Measurements from ENCODE around the gene ATXN7L3. TPM values are rescaled to one million over a fixed set of nuclear protein-coding genes. Genes with fewer than 3 reads are reported as not detected.
A peak's percentile ranks its signal among the peaks of the same experiment; 100 is the strongest.

Gene ATXN7L3
- total and polyA plus RNA-seq, 9 of the 15 experiments (the other 6 are each of a cell fraction or from before 2014, with no cell fraction given), result 0.62 to 66.1 (median 33.2) TPM

DNA sequence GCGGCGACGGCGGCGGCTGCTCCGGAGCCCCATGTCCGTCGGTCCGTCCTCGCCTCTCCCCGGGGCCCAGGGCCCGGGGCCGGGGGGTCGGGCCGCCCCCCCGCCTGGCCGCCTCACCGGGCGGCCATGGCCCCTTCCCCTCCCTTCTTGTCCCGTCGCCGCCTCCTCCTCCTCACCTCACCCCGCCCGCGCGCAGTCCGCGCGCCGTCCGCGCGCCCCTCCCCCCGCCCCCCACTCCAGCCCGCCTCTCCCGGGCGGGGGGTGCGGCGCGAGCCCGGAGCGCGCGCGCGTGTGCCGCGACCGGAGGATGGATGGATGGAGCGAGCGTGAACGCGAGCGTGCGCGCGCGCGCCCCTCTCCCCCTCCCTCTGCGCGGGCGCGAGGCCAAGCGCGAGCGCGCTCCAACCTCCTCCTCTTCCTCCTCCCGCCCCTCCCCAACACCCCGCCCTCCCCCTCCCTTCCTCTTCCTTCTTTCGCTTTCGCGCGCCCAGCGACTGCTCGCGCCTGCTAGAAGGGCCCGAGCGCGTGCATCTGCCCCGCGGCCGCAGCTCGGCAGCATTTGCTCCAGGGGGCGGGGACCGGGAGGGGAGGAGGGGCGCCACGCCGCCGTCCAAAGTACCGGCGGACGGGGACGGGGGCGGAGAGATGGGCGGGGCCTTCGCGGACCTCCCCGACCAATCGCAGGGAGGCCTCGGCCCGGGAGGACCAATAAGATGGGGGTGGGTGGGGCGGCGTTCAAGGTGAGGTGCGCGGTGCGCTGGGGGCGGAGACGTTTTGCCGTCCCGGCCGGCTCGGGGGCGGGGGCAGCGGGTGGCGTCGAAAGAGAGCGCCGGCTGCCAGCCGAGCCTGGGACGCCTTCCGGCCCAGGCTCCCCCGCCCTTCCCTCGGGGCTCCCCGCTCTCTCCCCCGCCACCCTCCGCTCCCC, at the start of gene ATXN7L3 (continued):
- TF ChIP-seq, protein P1, sequence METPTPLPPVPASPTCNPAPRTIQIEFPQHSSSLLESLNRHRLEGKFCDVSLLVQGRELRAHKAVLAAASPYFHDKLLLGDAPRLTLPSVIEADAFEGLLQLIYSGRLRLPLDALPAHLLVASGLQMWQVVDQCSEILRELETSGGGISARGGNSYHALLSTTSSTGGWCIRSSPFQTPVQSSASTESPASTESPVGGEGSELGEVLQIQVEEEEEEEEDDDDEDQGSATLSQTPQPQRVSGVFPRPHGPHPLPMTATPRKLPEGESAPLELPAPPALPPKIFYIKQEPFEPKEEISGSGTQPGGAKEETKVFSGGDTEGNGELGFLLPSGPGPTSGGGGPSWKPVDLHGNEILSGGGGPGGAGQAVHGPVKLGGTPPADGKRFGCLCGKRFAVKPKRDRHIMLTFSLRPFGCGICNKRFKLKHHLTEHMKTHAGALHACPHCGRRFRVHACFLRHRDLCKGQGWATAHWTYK (CRISPR knock-in tag; IDR thresholded peaks at IDR 0.05), result no peak
- TF ChIP-seq ZNF311 (CRISPR knock-in tag; IDR thresholded peaks at IDR 0.05) (no peak), ELF4 (CRISPR knock-in tag; IDR thresholded peaks at IDR 0.05) (no peak), SIRT6 (IDR thresholded peaks at IDR 0.05; ENCODE audit: low read depth, low read length) (no peak), ETS2 (tag; IDR thresholded peaks at IDR 0.05; ENCODE audit: borderline replicate concordance, poor library complexity, severe bottlenecking) (no peak), KHSRP (IDR thresholded peaks at IDR 0.05) (no peak), ZNF668 (CRISPR knock-in tag; IDR thresholded peaks at IDR 0.05) (no peak), KAT2B (IDR thresholded peaks at IDR 0.05; ENCODE audit: low read depth, low read length) (no peak), ERF (CRISPR knock-in tag; IDR thresholded peaks at IDR 0.05) (no peak), HOXB6 (CRISPR knock-in tag; IDR thresholded peaks at IDR 0.05; ENCODE audit: borderline replicate concordance) (no peak), CEBPG (CRISPR knock-in tag; IDR thresholded peaks at IDR 0.05) (no peak), CEBPG (tag; conservative IDR thresholded peaks at IDR 0.05 in 1 of 2, IDR thresholded peaks at IDR 0.05 in 1 of 2) (no peak), ZNF584 (CRISPR knock-in tag; IDR thresholded peaks at IDR 0.05; ENCODE audit: low read depth) (peak; percentile 43; the same call in 1 of the 2 replicates), CAMTA2 (CRISPR knock-in tag; conservative IDR thresholded peaks at IDR 0.05) (no peak), CHD1 (IDR thresholded peaks at IDR 0.05; ENCODE audit: low read length) (no peak), OTX1 (CRISPR knock-in tag; IDR thresholded peaks at IDR 0.05) (no peak), ZKSCAN1 (IDR thresholded peaks at IDR 0.05; ENCODE audit: low read depth, low read length) (no peak), PURB (CRISPR knock-in tag; IDR thresholded peaks at IDR 0.05; ENCODE audit: low read depth) (no peak), ZKSCAN8 (CRISPR knock-in tag; IDR thresholded peaks at IDR 0.05) (no peak), HDAC2 (IDR thresholded peaks at IDR 0.05) (no peak), SRSF3 (IDR thresholded peaks at IDR 0.05; ENCODE audit: insufficient read depth, low read length) (no peak), ZBTB7A (IDR thresholded peaks at IDR 0.05; ENCODE audit: borderline replicate concordance, control insufficient read depth, low read depth, low read length) (peak; percentile 79; the same call in 1 of the 2 replicates), ZNF696 (CRISPR knock-in tag; conservative IDR thresholded peaks at IDR 0.05) (no peak)
- TF ChIP-seq, protein P2, sequence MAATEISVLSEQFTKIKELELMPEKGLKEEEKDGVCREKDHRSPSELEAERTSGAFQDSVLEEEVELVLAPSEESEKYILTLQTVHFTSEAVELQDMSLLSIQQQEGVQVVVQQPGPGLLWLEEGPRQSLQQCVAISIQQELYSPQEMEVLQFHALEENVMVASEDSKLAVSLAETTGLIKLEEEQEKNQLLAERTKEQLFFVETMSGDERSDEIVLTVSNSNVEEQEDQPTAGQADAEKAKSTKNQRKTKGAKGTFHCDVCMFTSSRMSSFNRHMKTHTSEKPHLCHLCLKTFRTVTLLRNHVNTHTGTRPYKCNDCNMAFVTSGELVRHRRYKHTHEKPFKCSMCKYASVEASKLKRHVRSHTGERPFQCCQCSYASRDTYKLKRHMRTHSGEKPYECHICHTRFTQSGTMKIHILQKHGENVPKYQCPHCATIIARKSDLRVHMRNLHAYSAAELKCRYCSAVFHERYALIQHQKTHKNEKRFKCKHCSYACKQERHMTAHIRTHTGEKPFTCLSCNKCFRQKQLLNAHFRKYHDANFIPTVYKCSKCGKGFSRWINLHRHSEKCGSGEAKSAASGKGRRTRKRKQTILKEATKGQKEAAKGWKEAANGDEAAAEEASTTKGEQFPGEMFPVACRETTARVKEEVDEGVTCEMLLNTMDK (IDR thresholded peaks at IDR 0.05; ENCODE audit: borderline replicate concordance, insufficient read depth, low read depth, low read length, poor library complexity, severe bottlenecking), result no peak
- TF ChIP-seq, protein P3, sequence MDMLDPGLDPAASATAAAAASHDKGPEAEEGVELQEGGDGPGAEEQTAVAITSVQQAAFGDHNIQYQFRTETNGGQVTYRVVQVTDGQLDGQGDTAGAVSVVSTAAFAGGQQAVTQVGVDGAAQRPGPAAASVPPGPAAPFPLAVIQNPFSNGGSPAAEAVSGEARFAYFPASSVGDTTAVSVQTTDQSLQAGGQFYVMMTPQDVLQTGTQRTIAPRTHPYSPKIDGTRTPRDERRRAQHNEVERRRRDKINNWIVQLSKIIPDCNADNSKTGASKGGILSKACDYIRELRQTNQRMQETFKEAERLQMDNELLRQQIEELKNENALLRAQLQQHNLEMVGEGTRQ (CRISPR knock-in tag; IDR thresholded peaks at IDR 0.05), result no peak

Measured in K562 (cell line).